Loucy (cell line): ENCODE data around the gene CCDC178.

Experiments
- CTCF ChIP-seq: fragments of 200-600 bp; sonication (generic); conservative IDR thresholded peaks from 2 replicates; pipeline ENCODE4 v1.5.1; 2014; ENCODE audit warnings: mild to moderate bottlenecking, antibody characterized with exemption, low read length
- EZH2phosphoT487 ChIP-seq: fragments of 200-600 bp; IDR thresholded peaks from 2 replicates; pipeline ENCODE4 v1.6.1; 2018; ENCODE audit warnings: antibody characterized with exemption, mild to moderate bottlenecking, moderate library complexity, borderline replicate concordance

- TF ChIP-seq EZH2phosphoT487, result no peak
- TF ChIP-seq CTCF, result no peak
These were observed 311.9 kb downstream of the CCDC178 start for GRCh38 chr18:33128581-33128980.
